ENCODE measurements around the gene CAMKK2. TPM values are rescaled to one million over a fixed set of nuclear protein-coding genes. Genes with fewer than 3 reads are reported as not detected.
"Not testable (repeated sequence)": the region's sequence is repeated elsewhere in the genome, so short reads cannot be mapped to it uniquely, and the experiment has no call there.

CAMKK2 gene
- polyA plus RNA-seq, 1 experiment = 35.8 TPM

GRCh38 chr12:121299662-121300061 is 3.2 kb upstream of the CAMKK2 start:
- no peak overlapping the region for H3K4me3 ChIP-seq (ENCODE audit: low read depth, low read length)
- DNase-seq (ENCODE audit: low read depth) = no peak
- CTCF ChIA-PET = interaction anchor here (1.2 kb wide), 1 partner anchor 35 kb away, joined by 4 read pairs; no protein-coding TSS in a partner anchor
- H3K27me3 ChIP-seq (ENCODE audit: control insufficient read depth, insufficient read depth, low read length) = no peaks in the 10 kb centered on the region
- POLR2A ChIA-PET = no interaction called here
- no peak for TF ChIP-seq CTCF (IDR thresholded peaks at IDR 0.05; ENCODE audit: insufficient read depth, low read depth, low read length)
- H3K36me3 ChIP-seq (ENCODE audit: control insufficient read depth, insufficient read depth, low read length) = no peaks in the 10 kb centered on the region

GRCh38 chr12:121298411-121298810 is 1.9 kb upstream of the CAMKK2 start:
- H3K36me3 ChIP-seq (ENCODE audit: control insufficient read depth, insufficient read depth, low read length); H3K4me3 ChIP-seq (ENCODE audit: low read depth, low read length); H3K27me3 ChIP-seq (ENCODE audit: control insufficient read depth, insufficient read depth, low read length); DNase-seq (ENCODE audit: low read depth); POLR2A ChIA-PET: not testable (repeated sequence)
- CTCF ChIA-PET = interaction anchor here (1.3 kb wide), 1 partner anchor 16 kb away, joined by 7 read pairs; no protein-coding TSS in a partner anchor

GRCh38 chr12:121297435-121297991 is 1.0 kb upstream of the CAMKK2 start:
- H3K36me3 ChIP-seq (ENCODE audit: control insufficient read depth, insufficient read depth, low read length) = peaks cover 3% of the 10 kb centered on the region; the same call in 1 of the 2 replicates
- no peak for DNase-seq (ENCODE audit: low read depth)
- no peak for TF ChIP-seq CTCF (IDR thresholded peaks at IDR 0.05; ENCODE audit: insufficient read depth, low read depth, low read length)
- ChIA-PET POLR2A (interaction anchor here (0.6 kb wide), 1 partner anchor 426 kb away, joined by 8 read pairs; no protein-coding TSS in a partner anchor), CTCF (interaction anchor here (0.6 to 1.3 kb wide), 3 partner anchors 17 to 497 kb away, joined by 3 to 7 read pairs (median 4); no protein-coding TSS in a partner anchor)
- no peaks in the 10 kb centered on the region for H3K27me3 ChIP-seq (ENCODE audit: control insufficient read depth, insufficient read depth, low read length)
- peak overlapping the region; percentile 74 for H3K4me3 ChIP-seq (ENCODE audit: low read depth, low read length)

- DNase-seq (ENCODE audit: low read depth) = no peak
- POLR2A ChIA-PET = interaction anchor here (0.5 to 0.6 kb wide), 2 partner anchors 106 to 302 kb away, joined by 9 read pairs; no protein-coding TSS in a partner anchor
- H3K36me3 ChIP-seq (ENCODE audit: control insufficient read depth, insufficient read depth, low read length) = peaks cover 5% of the 10 kb centered on the region; the same call in 1 of the 2 replicates
- peak overlapping the region; percentile 67 for H3K4me3 ChIP-seq (ENCODE audit: low read depth, low read length)
- CTCF ChIA-PET = no interaction called here
- no peaks in the 10 kb centered on the region for H3K27me3 ChIP-seq (ENCODE audit: control insufficient read depth, insufficient read depth, low read length)
- TF ChIP-seq CTCF (IDR thresholded peaks at IDR 0.05; ENCODE audit: insufficient read depth, low read depth, low read length) = no peak
Measured at GRCh38 chr12:121295746-121296617, 527 bp downstream of the CAMKK2 start.

- DNase-seq (ENCODE audit: low read depth) = no peak
- peaks cover 5% of the 10 kb centered on the region; the same call in 1 of the 2 replicates for H3K36me3 ChIP-seq (ENCODE audit: control insufficient read depth, insufficient read depth, low read length)
- ChIA-PET CTCF (no interaction called here), POLR2A (no interaction called here)
- no peaks in the 10 kb centered on the region for H3K27me3 ChIP-seq (ENCODE audit: control insufficient read depth, insufficient read depth, low read length)
- no peak for TF ChIP-seq CTCF (IDR thresholded peaks at IDR 0.05; ENCODE audit: insufficient read depth, low read depth, low read length)
- H3K4me3 ChIP-seq (ENCODE audit: low read depth, low read length) = peak overlapping the region; percentile 67
Measured at GRCh38 chr12:121295116-121295745, 1.3 kb downstream of the CAMKK2 start.
